SK-N-SH treated with all-trans-retinoic acid at 6 μM for 48 hours (cell line): ENCODE measurements around the gene DNAJC17.

Source experiments
- ARNTL ChIP-seq: fragments of 450-650 bp; formaldehyde crosslinking; IDR thresholded peaks from 2 replicates; pipeline ENCODE4 v1.5.0; 2020; ENCODE audit warnings: low read depth, mild to moderate bottlenecking, moderate library complexity, borderline replicate concordance
- BACH2 ChIP-seq: fragments of 250-450 bp; sonication (Bioruptor Pico); IDR thresholded peaks from 2 replicates; pipeline ENCODE4 v1.9.0; 2021; ENCODE audit warnings: mild to moderate bottlenecking, borderline replicate concordance
- ESRRG ChIP-seq: fragments of 250-450 bp; sonication (Bioruptor Pico); IDR thresholded peaks from 2 replicates; pipeline ENCODE4 v1.6.1; 2021; ENCODE audit warnings: mild to moderate bottlenecking
- OSR1 ChIP-seq: fragments of 250-450 bp; sonication (Bioruptor Pico); IDR thresholded peaks from 2 replicates; pipeline ENCODE4 v1.8.0; 2022; ENCODE audit warnings: moderate library complexity, mild to moderate bottlenecking, inconsistent platforms
- PPARA ChIP-seq: fragments of 250-450 bp; sonication (Bioruptor Pico); IDR thresholded peaks from 2 replicates; pipeline ENCODE4 v1.5.0; 2020; ENCODE audit warnings: mild to moderate bottlenecking, borderline replicate concordance
- ZC3H10 ChIP-seq: fragments of 250-450 bp; sonication (Bioruptor Pico); IDR thresholded peaks from 2 replicates; pipeline ENCODE4 v1.5.1; 2021; ENCODE audit warnings: mild to moderate bottlenecking, moderate library complexity
- ZFP30 ChIP-seq: fragments of 450-650 bp; formaldehyde crosslinking; IDR thresholded peaks from 2 replicates; pipeline ENCODE4 v1.5.0; 2022; ENCODE audit warnings: mild to moderate bottlenecking, moderate library complexity
- ZNF565 ChIP-seq: fragments of 450-650 bp; formaldehyde crosslinking; conservative IDR thresholded peaks from 2 replicates; pipeline ENCODE4 v1.5.0; 2020; ENCODE audit warnings: low read depth, mild to moderate bottlenecking, moderate library complexity
- ZNF8 ChIP-seq: fragments of 450-650 bp; formaldehyde crosslinking; IDR thresholded peaks from 2 replicates; pipeline ENCODE4 v1.5.0; 2020; ENCODE audit warnings: mild to moderate bottlenecking, moderate library complexity
- TF ChIP-seq, protein P1 (sequence below): fragments of 250-450 bp; sonication (Bioruptor Pico); IDR thresholded peaks from 2 replicates; pipeline ENCODE4 v1.8.0; 2020; ENCODE audit warnings: mild to moderate bottlenecking, moderate library complexity, borderline replicate concordance
- TF ChIP-seq, protein P2 (sequence below): fragments of 250-450 bp; sonication (Bioruptor Pico); IDR thresholded peaks from 2 replicates; pipeline ENCODE4 v1.5.1; 2020; ENCODE audit warnings: low read depth, mild to moderate bottlenecking, moderate library complexity
- TF ChIP-seq, protein P3 (sequence below): fragments of 250-450 bp; sonication (Bioruptor Pico); IDR thresholded peaks from 2 replicates; pipeline ENCODE4 v1.5.1; 2021; ENCODE audit warnings: mild to moderate bottlenecking, moderate library complexity

DNA sequence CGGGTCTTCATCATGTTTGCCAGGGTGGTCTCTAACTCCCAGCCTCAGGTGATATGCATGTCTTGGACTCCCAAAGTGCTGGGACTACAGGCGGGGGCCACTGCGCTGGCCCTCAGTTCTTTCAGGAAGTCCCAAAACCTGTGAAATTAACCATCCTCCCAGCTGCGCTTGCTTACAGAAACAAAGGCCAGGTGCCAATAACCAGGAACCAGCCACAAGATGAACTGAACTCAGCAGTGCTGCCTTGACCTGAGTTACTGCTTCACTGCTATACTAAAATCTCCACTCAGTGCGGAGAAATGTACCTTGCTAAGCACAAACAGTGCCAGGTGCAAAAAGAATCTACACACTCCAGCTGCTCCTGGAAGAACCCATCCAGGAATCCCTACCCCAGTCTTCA is 47.3 kb downstream of the DNAJC17 start:
- TF ChIP-seq ZFP30 (CRISPR knock-in tag) (no peak), ESRRG (no peak), BACH2 (CRISPR knock-in tag) (no peak), ZC3H10 (CRISPR knock-in tag) (no peak), ZNF565 (no peak), PPARA (CRISPR knock-in tag) (no peak), OSR1 (no peak), ARNTL (CRISPR knock-in tag) (no peak), ZNF8 (no peak)
- TF ChIP-seq, protein P1, sequence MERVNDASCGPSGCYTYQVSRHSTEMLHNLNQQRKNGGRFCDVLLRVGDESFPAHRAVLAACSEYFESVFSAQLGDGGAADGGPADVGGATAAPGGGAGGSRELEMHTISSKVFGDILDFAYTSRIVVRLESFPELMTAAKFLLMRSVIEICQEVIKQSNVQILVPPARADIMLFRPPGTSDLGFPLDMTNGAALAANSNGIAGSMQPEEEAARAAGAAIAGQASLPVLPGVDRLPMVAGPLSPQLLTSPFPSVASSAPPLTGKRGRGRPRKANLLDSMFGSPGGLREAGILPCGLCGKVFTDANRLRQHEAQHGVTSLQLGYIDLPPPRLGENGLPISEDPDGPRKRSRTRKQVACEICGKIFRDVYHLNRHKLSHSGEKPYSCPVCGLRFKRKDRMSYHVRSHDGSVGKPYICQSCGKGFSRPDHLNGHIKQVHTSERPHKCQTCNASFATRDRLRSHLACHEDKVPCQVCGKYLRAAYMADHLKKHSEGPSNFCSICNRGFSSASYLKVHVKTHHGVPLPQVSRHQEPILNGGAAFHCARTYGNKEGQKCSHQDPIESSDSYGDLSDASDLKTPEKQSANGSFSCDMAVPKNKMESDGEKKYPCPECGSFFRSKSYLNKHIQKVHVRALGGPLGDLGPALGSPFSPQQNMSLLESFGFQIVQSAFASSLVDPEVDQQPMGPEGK (CRISPR knock-in tag) = no peak
- TF ChIP-seq, protein P2, sequence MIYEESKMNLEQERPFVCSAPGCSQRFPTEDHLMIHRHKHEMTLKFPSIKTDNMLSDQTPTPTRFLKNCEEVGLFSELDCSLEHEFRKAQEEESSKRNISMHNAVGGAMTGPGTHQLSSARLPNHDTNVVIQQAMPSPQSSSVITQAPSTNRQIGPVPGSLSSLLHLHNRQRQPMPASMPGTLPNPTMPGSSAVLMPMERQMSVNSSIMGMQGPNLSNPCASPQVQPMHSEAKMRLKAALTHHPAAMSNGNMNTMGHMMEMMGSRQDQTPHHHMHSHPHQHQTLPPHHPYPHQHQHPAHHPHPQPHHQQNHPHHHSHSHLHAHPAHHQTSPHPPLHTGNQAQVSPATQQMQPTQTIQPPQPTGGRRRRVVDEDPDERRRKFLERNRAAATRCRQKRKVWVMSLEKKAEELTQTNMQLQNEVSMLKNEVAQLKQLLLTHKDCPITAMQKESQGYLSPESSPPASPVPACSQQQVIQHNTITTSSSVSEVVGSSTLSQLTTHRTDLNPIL (CRISPR knock-in tag) = no peak
- TF ChIP-seq, protein P3, sequence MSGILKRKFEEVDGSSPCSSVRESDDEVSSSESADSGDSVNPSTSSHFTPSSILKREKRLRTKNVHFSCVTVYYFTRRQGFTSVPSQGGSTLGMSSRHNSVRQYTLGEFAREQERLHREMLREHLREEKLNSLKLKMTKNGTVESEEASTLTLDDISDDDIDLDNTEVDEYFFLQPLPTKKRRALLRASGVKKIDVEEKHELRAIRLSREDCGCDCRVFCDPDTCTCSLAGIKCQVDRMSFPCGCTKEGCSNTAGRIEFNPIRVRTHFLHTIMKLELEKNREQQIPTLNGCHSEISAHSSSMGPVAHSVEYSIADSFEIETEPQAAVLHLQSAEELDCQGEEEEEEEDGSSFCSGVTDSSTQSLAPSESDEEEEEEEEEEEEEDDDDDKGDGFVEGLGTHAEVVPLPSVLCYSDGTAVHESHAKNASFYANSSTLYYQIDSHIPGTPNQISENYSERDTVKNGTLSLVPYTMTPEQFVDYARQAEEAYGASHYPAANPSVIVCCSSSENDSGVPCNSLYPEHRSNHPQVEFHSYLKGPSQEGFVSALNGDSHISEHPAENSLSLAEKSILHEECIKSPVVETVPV (CRISPR knock-in tag) = no peak
